ENCODE results near the gene VPS54. TPM values are rescaled to one million over a fixed set of nuclear protein-coding genes. Genes with fewer than 3 reads are reported as not detected.

The VPS54 gene
- total RNA-seq, 1 donor from 2014 or later: 17.5 TPM

GRCh38 chr2:64065516-64065915 lies 46.3 kb upstream of the VPS54 start:
- H2AFZ ChIP-seq (ENCODE audit: low read depth, low read length): no peak overlapping the region
- Mint-ChIP-seq H3K27me3 (ENCODE audit: low read depth, unreplicated experiment) (no peaks in the 10 kb centered on the region), H3K36me3 (ENCODE audit: low read depth, unreplicated experiment) (no peaks in the 10 kb centered on the region), H3K4me1 (ENCODE audit: low read depth, unreplicated experiment) (peaks cover 16% of the 10 kb centered on the region), H3K27ac (ENCODE audit: unreplicated experiment) (no peak overlapping the region), H3K9me3 (ENCODE audit: unreplicated experiment) (no peaks in the 10 kb centered on the region), H3K4me3 (ENCODE audit: unreplicated experiment) (no peak overlapping the region)
- H4K20me1 ChIP-seq (ENCODE audit: insufficient read depth, low read length): no peaks in the 10 kb centered on the region
- no peak for FAIRE-seq
- H3K79me2 ChIP-seq (ENCODE audit: insufficient read depth, low read length): no peaks in the 10 kb centered on the region
- H3K4me2 ChIP-seq (ENCODE audit: low read length): no peak overlapping the region
- H3K27me3 ChIP-seq (ENCODE audit: insufficient read depth, low read length): no peaks in the 10 kb centered on the region
- H3K9ac ChIP-seq (ENCODE audit: low read length): no peak overlapping the region
- H3K4me3 ChIP-seq (ENCODE audit: insufficient read depth, low read depth, low read length): no peak overlapping the region
- peak overlapping the region; percentile 85 for H3K27ac ChIP-seq (ENCODE audit: low read depth, low read length)
- H3K9me3 ChIP-seq (ENCODE audit: insufficient read depth, low read depth, low read length): no peaks in the 10 kb centered on the region
- peaks cover 21% of the 10 kb centered on the region for H3K4me1 ChIP-seq (ENCODE audit: insufficient read depth, low read length)
- no peak for TF ChIP-seq CTCF (IDR thresholded peaks at IDR 0.05; ENCODE audit: insufficient read depth, low read depth, low read length)
- no peak for TF ChIP-seq EZH2 (IDR thresholded peaks at IDR 0.05; ENCODE audit: insufficient read depth, low read length)
- no peaks in the 10 kb centered on the region for H3K36me3 ChIP-seq (ENCODE audit: insufficient read depth, low read length)
- DNase-seq (ENCODE audit: low read depth): no peak

DNA sequence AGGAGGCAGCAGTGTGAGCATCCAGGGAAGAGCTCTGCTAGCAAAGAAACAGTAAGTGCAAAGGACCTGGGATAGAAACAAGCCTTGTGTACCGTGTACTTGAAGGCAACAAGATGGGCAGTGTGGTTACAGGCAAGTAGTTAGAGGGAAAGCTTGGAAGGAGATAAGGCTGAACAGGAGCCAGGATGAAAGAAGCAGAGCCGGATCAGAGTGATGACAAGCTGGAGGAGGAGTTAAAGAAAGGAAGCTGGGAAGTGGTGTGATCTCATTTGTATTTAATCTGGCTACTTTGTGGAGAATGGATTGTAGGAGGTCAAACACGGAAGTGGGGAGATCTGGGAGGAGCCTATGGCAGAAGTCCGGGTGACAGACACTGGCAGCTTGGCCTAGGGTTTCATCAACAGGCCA lies 44.7 kb upstream of the VPS54 start:
- Histone ChIP-seq H3K9ac (ENCODE audit: low read length) (peak overlapping the region; percentile 66), H3K27me3 (ENCODE audit: insufficient read depth, low read length) (no peaks in the 10 kb centered on the region), H3K36me3 (ENCODE audit: insufficient read depth, low read length) (no peaks in the 10 kb centered on the region), H3K9me3 (ENCODE audit: insufficient read depth, low read depth, low read length) (no peaks in the 10 kb centered on the region), H3K4me2 (ENCODE audit: low read length) (peak overlapping the region; percentile 67), H3K4me3 (ENCODE audit: insufficient read depth, low read depth, low read length) (peak overlapping the region; percentile 16), H4K20me1 (ENCODE audit: insufficient read depth, low read length) (no peaks in the 10 kb centered on the region), H2AFZ (ENCODE audit: low read depth, low read length) (peak overlapping the region; percentile 66), H3K79me2 (ENCODE audit: insufficient read depth, low read length) (no peaks in the 10 kb centered on the region), H3K4me1 (ENCODE audit: insufficient read depth, low read length) (peaks cover 21% of the 10 kb centered on the region), H3K27ac (ENCODE audit: low read depth, low read length) (peak overlapping the region; percentile 85)
- peak overlapping the region; percentile 77 for H3K27ac Mint-ChIP-seq (ENCODE audit: unreplicated experiment)
- H3K9me3 Mint-ChIP-seq (ENCODE audit: unreplicated experiment): no peaks in the 10 kb centered on the region
- TF ChIP-seq CTCF (IDR thresholded peaks at IDR 0.05; ENCODE audit: insufficient read depth, low read depth, low read length) (no peak), EZH2 (IDR thresholded peaks at IDR 0.05; ENCODE audit: insufficient read depth, low read length) (no peak)
- H3K4me3 Mint-ChIP-seq (ENCODE audit: unreplicated experiment): peak overlapping the region; percentile 17
- no peaks in the 10 kb centered on the region for H3K27me3 Mint-ChIP-seq (ENCODE audit: low read depth, unreplicated experiment)
- DNase-seq (ENCODE audit: low read depth): peak; percentile 92
- H3K36me3 Mint-ChIP-seq (ENCODE audit: low read depth, unreplicated experiment): no peaks in the 10 kb centered on the region
- peaks cover 16% of the 10 kb centered on the region for H3K4me1 Mint-ChIP-seq (ENCODE audit: low read depth, unreplicated experiment)
- no peak for FAIRE-seq

- H3K27ac ChIP-seq (ENCODE audit: low read depth, low read length): peak overlapping the region; percentile 85
- no peak overlapping the region for H3K4me3 Mint-ChIP-seq (ENCODE audit: unreplicated experiment)
- H3K27me3 ChIP-seq (ENCODE audit: insufficient read depth, low read length): no peaks in the 10 kb centered on the region
- H2AFZ ChIP-seq (ENCODE audit: low read depth, low read length): peak overlapping the region; percentile 66
- no peak overlapping the region for H3K27ac Mint-ChIP-seq (ENCODE audit: unreplicated experiment)
- H3K4me2 ChIP-seq (ENCODE audit: low read length): peak overlapping the region; percentile 67
- H4K20me1 ChIP-seq (ENCODE audit: insufficient read depth, low read length): no peaks in the 10 kb centered on the region
- no peaks in the 10 kb centered on the region for H3K36me3 Mint-ChIP-seq (ENCODE audit: low read depth, unreplicated experiment)
- no peaks in the 10 kb centered on the region for H3K27me3 Mint-ChIP-seq (ENCODE audit: low read depth, unreplicated experiment)
- no peak overlapping the region for H3K4me3 ChIP-seq (ENCODE audit: insufficient read depth, low read depth, low read length)
- H3K9ac ChIP-seq (ENCODE audit: low read length): peak overlapping the region; percentile 66
- peaks cover 16% of the 10 kb centered on the region for H3K4me1 Mint-ChIP-seq (ENCODE audit: low read depth, unreplicated experiment)
- DNase-seq (ENCODE audit: low read depth) (no peak), FAIRE-seq (no peak)
- no peaks in the 10 kb centered on the region for H3K9me3 ChIP-seq (ENCODE audit: insufficient read depth, low read depth, low read length)
- no peaks in the 10 kb centered on the region for H3K79me2 ChIP-seq (ENCODE audit: insufficient read depth, low read length)
- H3K9me3 Mint-ChIP-seq (ENCODE audit: unreplicated experiment): no peaks in the 10 kb centered on the region
- no peaks in the 10 kb centered on the region for H3K36me3 ChIP-seq (ENCODE audit: insufficient read depth, low read length)
- peaks cover 21% of the 10 kb centered on the region for H3K4me1 ChIP-seq (ENCODE audit: insufficient read depth, low read length)
- no peak for TF ChIP-seq CTCF (IDR thresholded peaks at IDR 0.05; ENCODE audit: insufficient read depth, low read depth, low read length)
- no peak for TF ChIP-seq EZH2 (IDR thresholded peaks at IDR 0.05; ENCODE audit: insufficient read depth, low read length)
Measured at GRCh38 chr2:64063454-64063853, 44.2 kb upstream of the VPS54 start.

Measured in astrocyte (in vitro differentiated cells and primary cell).